ENCODE measurements around the gene ADCY7.
A peak's percentile ranks its signal among the peaks of the same experiment; 100 is the strongest.
"Not testable (repeated sequence)": the region's sequence is repeated elsewhere in the genome, so short reads cannot be mapped to it uniquely, and the experiment has no call there.

ADCY7 gene

DNA sequence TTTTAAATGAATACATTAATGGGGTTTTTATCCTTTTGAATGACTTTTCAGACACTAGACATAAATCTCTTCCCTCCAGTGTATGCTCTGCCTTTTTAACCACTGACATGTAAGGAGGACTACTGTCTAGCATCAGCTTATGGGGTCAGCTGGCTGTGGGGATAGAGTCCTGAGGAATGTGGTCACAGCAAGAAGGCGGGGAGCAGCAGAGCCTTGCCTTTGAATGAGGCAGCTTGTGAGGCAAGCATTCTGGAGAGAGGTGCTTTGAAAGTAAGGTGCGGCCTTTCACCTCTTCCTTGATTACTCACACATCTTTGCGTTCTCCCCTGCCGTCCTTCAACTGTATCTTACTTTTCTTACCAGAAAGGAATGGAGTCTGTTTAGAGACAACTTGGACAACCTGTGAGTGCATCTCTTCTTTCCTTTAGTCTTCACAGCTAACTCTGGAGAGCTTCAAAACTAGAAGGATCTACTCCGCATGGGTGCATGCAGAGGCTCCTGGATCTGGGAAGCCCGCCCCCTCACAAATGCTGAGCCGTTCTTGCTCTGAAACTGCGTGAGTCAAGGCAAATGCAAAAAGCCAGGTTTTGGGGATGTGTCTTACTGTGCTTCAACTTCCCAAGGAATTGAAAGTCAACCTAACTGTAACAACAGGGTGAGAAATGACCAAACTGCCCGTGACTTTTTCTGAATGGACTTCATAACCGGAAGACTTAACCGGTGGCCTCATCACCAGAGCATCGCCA lies 49.9 kb downstream of the ADCY7 start:
- DNase-seq = no peak

- no peak for DNase-seq
These were observed 50.7 kb downstream of the ADCY7 start for GRCh38 chr16:50316848-50317630.

- no peak for DNase-seq
These were observed 52.6 kb downstream of the ADCY7 start for GRCh38 chr16:50318796-50319578.

DNA sequence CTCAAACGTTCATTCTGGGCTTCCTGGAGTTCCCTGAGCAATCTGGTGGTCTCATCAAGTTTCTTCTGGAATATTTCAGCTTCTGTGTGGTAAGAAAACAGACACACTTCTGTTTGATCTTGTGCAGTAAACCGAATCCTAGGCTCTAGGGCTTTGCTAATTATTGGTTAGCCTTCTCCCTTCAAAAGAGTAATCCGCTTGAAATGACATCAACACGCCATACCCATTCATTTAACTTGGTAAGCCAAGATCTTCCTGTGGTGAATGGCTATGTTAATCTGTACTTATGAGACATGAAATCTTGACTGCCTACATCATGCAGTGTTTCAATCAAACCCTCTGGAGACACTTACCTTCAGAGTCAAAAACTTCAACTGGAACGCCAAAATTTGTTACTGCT lies 54.0 kb downstream of the ADCY7 start:
- no peak for DNase-seq

GRCh38 chr16:50322333-50322732 lies 56.0 kb downstream of the ADCY7 start:
- DNase-seq = no peak

- DNase-seq = peak; percentile 41
These were observed 57.1 kb downstream of the ADCY7 start for GRCh38 chr16:50323335-50324011.

- no peak for DNase-seq
These were observed 58.0 kb downstream of the ADCY7 start for GRCh38 chr16:50324345-50324744.

GRCh38 chr16:50326264-50326663 lies 59.9 kb downstream of the ADCY7 start:
- no peak for DNase-seq

- no peak for DNase-seq
These were observed 60.6 kb downstream of the ADCY7 start for GRCh38 chr16:50326835-50327465.

- DNase-seq = no peak
These were observed 63.3 kb downstream of the ADCY7 start for GRCh38 chr16:50329446-50330189.

- no peak for DNase-seq
These were observed 65.2 kb downstream of the ADCY7 start for GRCh38 chr16:50331570-50331969.

DNA sequence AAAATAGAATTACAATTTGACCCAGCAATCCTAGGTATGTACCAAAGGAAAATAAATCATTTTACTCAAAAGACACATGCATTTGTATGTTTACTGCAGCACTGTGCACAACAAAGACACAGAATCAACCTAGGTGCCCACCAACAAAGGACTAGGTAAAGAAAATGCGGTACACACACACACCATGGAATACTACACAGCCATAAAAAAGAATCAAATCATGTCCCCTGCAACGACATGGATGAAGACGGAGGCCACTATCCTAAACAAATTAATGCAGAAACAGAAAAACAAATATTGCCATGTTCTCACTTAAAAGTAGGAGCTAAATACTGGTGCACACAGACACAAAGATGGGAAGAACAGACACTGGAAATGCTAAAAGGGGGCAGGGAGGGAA lies 66.2 kb downstream of the ADCY7 start:
- DNase-seq = no peak

DNA sequence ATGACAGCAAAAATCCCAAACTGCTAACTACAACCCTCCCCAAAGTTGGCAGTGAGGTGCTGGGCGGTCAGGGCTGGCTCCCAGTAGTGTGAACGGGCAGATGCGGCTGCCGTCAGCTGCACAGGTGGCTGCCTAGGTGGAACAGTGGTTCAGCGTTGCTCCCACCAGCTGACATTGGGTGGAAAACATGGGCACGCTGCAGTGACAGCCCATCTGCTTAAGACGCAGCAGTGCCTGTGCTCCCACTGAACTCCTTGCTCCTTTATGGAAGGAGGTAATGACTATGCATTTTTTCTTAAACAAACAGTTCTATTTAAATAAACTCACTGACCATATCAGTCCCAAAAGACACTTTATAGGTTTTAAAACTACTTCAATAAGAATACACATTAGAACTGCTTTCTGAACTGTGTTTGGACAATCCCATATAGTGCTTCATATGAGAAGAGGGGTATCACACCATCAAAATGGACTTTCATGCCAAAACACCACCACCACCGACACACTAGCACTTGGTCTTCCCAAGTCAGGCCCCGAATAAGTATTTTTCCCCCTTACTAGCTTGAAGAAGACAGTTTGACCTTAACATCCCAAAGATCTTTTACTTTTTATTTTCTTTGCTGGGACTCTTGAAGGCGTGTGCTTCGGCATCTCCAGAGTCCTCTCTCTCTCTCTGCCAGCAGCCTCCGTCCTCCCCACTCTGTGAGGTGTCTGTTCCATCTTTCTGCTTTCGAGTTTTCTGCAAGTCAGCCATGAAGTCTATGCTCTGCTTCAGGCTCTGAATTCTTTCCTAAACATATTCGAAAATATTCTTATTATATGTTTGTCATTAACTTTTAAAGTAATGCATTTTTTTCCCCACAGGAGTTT lies 68.0 kb downstream of the ADCY7 start:
- DNase-seq = no peak

- no peak for DNase-seq
These were observed 69.0 kb downstream of the ADCY7 start for GRCh38 chr16:50335196-50335958.

DNA sequence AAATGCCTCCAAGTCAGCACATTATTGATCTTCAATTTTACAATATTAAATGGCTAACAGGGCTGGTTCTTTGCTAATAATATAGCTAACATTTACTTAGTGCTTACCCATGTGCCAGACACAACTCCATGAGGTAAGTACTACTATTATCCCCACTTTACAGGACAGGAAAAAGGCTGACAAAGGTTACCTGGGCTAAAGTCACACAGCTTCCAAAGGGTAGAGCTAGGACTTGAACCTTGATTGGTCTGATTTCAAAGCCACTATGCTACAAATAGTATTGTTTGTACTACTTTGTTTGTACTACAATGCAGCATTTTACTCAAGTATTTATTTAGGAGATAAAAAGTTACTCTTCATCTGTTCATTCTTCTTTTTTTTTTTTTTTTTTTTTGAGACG lies 70.5 kb downstream of the ADCY7 start:
- no peak for DNase-seq

DNA sequence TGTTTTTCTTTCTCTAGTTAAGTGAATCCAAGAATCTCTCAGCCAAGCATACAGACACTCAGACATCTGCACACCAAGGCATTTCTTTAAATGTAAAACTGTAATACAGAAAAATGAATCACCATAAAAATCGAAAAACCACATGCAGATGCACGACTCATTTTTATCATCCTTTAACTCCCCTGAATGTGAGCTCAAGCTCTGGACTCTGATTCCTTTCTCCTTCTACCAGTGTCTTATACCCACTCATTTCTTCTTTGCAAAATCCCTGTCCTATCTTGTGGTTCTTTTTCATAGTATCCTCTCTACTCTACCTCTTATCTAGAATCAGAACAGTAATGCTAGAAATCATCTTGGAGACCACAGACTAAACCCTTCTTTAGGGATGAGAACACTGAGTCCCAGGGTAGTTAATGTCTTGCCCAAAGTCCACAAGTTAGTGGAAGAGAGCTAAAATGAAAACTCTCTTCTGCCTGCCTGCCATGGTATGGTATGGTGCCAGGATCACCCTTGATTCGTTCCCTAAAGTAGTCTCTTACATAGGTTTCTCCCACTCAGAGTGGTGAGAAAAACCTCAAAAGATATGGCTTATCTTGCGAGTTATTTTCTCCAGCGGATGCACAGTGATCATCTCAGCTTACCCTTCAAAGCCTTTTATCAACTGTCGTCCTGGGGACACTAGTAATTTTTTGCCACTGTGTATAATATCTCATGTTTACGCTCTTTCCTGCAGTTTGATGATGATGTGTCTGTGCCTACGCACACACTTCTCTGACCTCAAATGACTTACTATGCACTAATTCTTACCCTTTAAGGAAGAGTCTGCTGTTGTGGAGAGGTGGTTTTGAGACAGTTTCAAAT lies 72.2 kb downstream of the ADCY7 start:
- DNase-seq = no peak

- DNase-seq = no peak
These were observed 74.2 kb downstream of the ADCY7 start for GRCh38 chr16:50340578-50340977.

DNA sequence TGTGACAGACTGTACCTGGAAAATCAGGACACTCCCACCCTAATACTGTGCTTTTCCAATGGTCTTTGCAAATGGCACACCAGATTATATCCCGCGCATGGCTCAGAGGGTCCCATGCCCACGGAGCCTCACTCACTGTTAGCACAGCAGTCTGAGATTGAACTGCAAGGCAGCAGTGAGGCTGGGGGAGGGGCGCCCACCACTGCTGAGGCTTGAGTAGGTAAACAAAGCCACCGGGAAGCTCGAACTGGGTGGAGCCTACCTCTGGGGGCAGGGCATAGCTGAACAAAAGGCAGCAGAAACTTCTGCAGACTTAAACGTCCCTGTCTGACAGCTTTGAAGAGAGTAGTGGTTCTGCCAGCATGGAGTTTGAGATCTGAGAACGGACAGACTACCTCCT lies 77.2 kb downstream of the ADCY7 start:
- not testable (repeated sequence) for DNase-seq

DNA sequence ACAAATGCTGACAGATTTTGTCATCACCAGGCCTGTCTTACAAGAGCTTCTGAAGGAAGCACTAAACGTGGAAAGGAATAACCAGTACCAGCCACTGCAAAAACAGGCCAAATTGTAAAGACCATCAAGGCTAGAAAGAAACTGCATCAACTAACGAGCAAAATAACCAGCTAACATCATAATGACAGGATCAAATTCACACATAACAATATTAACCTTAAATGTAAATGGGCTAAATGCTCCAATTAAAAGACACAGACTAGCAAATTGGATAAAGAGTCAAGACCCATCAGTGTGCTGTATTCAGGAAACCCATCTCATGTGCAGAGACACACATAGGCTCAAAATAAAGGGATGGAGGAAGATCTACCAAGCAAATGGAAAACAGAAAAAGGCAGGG lies 78.9 kb downstream of the ADCY7 start:
- not testable (repeated sequence) for DNase-seq

All from NCI-H510A (cell line).